Esophagus (tissue), 2 donors: ENCODE results near the gene TOMM20L. TPM values are rescaled to one million over a fixed set of nuclear protein-coding genes. Genes with fewer than 3 reads are reported as not detected.
"Not testable (repeated sequence)": the region's sequence is repeated elsewhere in the genome, so short reads cannot be mapped to it uniquely, and the experiment has no call there.

Experiments used
- H3K27ac ChIP-seq, 2 donors: one replicate each; pipeline ENCODE4 v1.5.1; 2013; ENCODE audit warnings: low read depth in 2 of 2, mild to moderate bottlenecking in 2 of 2, inconsistent platforms in 1 of 2, low read length in 1 of 2, moderate library complexity in 1 of 2
- H3K27me3 ChIP-seq, 2 donors: one replicate each; pipeline ENCODE4 v1.6.1; 2013; ENCODE audit warnings: low read length in 2 of 2, control low read depth in 1 of 2, mild to moderate bottlenecking in 1 of 2; ENCODE audit not compliant: insufficient read depth in 2 of 2, control insufficient read depth in 1 of 2
- H3K36me3 ChIP-seq, 2 donors: one replicate each; pipeline ENCODE4 v1.6.1; 2013; ENCODE audit warnings: low read length in 1 of 2; ENCODE audit not compliant: control insufficient read depth in 2 of 2, insufficient read depth in 2 of 2
- H3K4me1 ChIP-seq, 2 donors: one replicate each; pipeline ENCODE4 v1.6.1; 2013; ENCODE audit warnings: low read length in 1 of 2; ENCODE audit not compliant: control insufficient read depth in 2 of 2, insufficient read depth in 2 of 2
- H3K4me3 ChIP-seq, 2 donors: one replicate each; pipeline ENCODE4 v1.5.1; 2013; ENCODE audit warnings: low read length in 2 of 2, mild to moderate bottlenecking in 2 of 2, low read depth in 1 of 2, moderate library complexity in 1 of 2
- H3K9me3 ChIP-seq, 2 donors: one replicate each; pipeline ENCODE4 v1.6.1; 2013; ENCODE audit warnings: mild to moderate bottlenecking in 2 of 2, low read depth in 1 of 2, low read length in 1 of 2, moderate library complexity in 1 of 2; ENCODE audit not compliant: control insufficient read depth in 2 of 2, insufficient read depth in 1 of 2
- whole genome bisulfite sequencing, 2 donors: extraction: QIAGEN DNeasy Blood & Tissue Kit; methylation state at CpG; one replicate each; pipeline ENCODE4 v1.1.7; 2013; 5-methylcytosine and 5-hydroxymethylcytosine counted together
- polyA plus RNA-seq, 2 donors: library from polyadenylated mRNA; stranded (reverse); fragments of 200-250 nt; gene quantifications; one replicate each; pipeline ENCODE4 v1.2.3, GENCODE V29; 2013
- donor health status: healthy with polysubstance abuse.
- donor health status: Bipolar disorder and iron deficiency.

Gene TOMM20L
- polyA plus RNA-seq, 2 donors, result not detected

- not testable (repeated sequence) for H3K36me3 ChIP-seq, H3K9me3 ChIP-seq, H3K4me1 ChIP-seq, H3K27me3 ChIP-seq, H3K27ac ChIP-seq, H3K4me3 ChIP-seq
- WGBS, 2 donors, result 97 to 100% methylated on average over 1 of the region's 1 CpG
These were observed 21.2 kb downstream of the TOMM20L start for GRCh38 chr14:58416934-58417333.

GRCh38 chr14:58426670-58427280 lies 31.0 kb downstream of the TOMM20L start:
- Histone ChIP-seq H3K4me1 (no peaks in the 10 kb centered on the region), H3K27me3 (no peaks in the 10 kb centered on the region), H3K4me3 (peak overlapping the region; percentile 92 to 93), H3K27ac (peak overlapping the region; percentile 88 to 89), H3K9me3 (no peaks in the 10 kb centered on the region), H3K36me3 (no peaks in the 10 kb centered on the region)
- WGBS, 2 donors, result 0 to 1% methylated on average over 35 of the region's 35 CpGs

GRCh38 chr14:58427281-58428117 lies 31.8 kb downstream of the TOMM20L start, which contains the start of the genes KIAA0586 and TIMM9:
TSS of gene KIAA0586 (plus strand) at chr14:58427719. CDS start at chr14:58428265, 546 bp downstream.
TSS of gene TIMM9 (minus strand) at chr14:58427531. CDS start at chr14:58411945, 15,586 bp downstream.
- Histone ChIP-seq H3K27ac (peak within 1 kb of the TSS; percentile 88 to 89), H3K4me3 (peak within 1 kb of the TSS; percentile 92 to 93), H3K4me1 (no peaks in the 10 kb centered on the region), H3K36me3 (no peaks in the 10 kb centered on the region), H3K27me3 (no peaks in the 10 kb centered on the region), H3K9me3 (no peaks in the 10 kb centered on the region)
- 0% methylated on average over 33 of the region's 33 CpGs for WGBS, 2 donors

- Histone ChIP-seq H3K27me3 (no peaks in the 10 kb centered on the region), H3K27ac (peak overlapping the region; percentile 58 to 89), H3K9me3 (no peaks in the 10 kb centered on the region), H3K36me3 (no peaks in the 10 kb centered on the region), H3K4me3 (peak overlapping the region; percentile 92 to 93), H3K4me1 (no peaks in the 10 kb centered on the region)
- WGBS, 2 donors, result 0 to 1% methylated on average over 10 of the region's 10 CpGs
These were observed 32.5 kb downstream of the TOMM20L start for GRCh38 chr14:58428118-58428683.

- no peak overlapping the region for H3K27ac ChIP-seq
- H3K27me3 ChIP-seq, result no peaks in the 10 kb centered on the region
- no peaks in the 10 kb centered on the region for H3K4me1 ChIP-seq
- H3K36me3 ChIP-seq, result peaks cover 0 to 4% of the 10 kb centered on the region in 2 donors
- WGBS, 2 donors, result 50% methylated on average over 1 of the region's 1 CpG
- no peak overlapping the region for H3K4me3 ChIP-seq
- no peaks in the 10 kb centered on the region for H3K9me3 ChIP-seq
These were observed 34.4 kb downstream of the TOMM20L start for GRCh38 chr14:58430156-58430555.

- WGBS, 2 donors, result 88 to 93% methylated on average over 5 of the region's 5 CpGs
- H3K36me3 ChIP-seq, result peaks cover 2 to 9% of the 10 kb centered on the region in 2 donors
- no peaks in the 10 kb centered on the region for H3K9me3 ChIP-seq
- no peak overlapping the region for H3K27ac ChIP-seq
- H3K4me3 ChIP-seq, result no peak overlapping the region
- H3K4me1 ChIP-seq, result no peaks in the 10 kb centered on the region
- no peaks in the 10 kb centered on the region for H3K27me3 ChIP-seq
These were observed 43.7 kb downstream of the TOMM20L start for GRCh38 chr14:58439476-58439875.

- Histone ChIP-seq H3K4me3 (no peak overlapping the region), H3K9me3 (no peaks in the 10 kb centered on the region), H3K27me3 (no peaks in the 10 kb centered on the region), H3K27ac (no peak overlapping the region), H3K36me3 (peaks cover 2 to 3% of the 10 kb centered on the region in 2 donors), H3K4me1 (no peaks in the 10 kb centered on the region)
- WGBS, 2 donors, result 91 to 95% methylated on average over 5 of the region's 5 CpGs
These were observed 48.9 kb downstream of the TOMM20L start for GRCh38 chr14:58444627-58445026.

GRCh38 chr14:58455593-58456265 lies 60.0 kb downstream of the TOMM20L start:
- WGBS, 2 donors, result 56 to 73% methylated on average over 9 of the region's 9 CpGs
- H3K4me3 ChIP-seq, result no peak overlapping the region
- H3K27ac ChIP-seq, result no peak overlapping the region
- H3K4me1 ChIP-seq, result peaks cover 0 to 2% of the 10 kb centered on the region in 2 donors
- no peaks in the 10 kb centered on the region for H3K9me3 ChIP-seq
- H3K27me3 ChIP-seq, result no peaks in the 10 kb centered on the region
- peaks cover 0 to 3% of the 10 kb centered on the region in 2 donors for H3K36me3 ChIP-seq
